K562 (cell line): ENCODE data around the gene GATB. TPM values are rescaled to one million over a fixed set of nuclear protein-coding genes. Genes with fewer than 3 reads are reported as not detected.

Experiments
- BRCA1 ChIP-seq, 2 experiments: fragments of 450-650 bp in 1 of 2; sonication (generic) in 1 of 2; formaldehyde crosslinking in 1 of 2; IDR thresholded peaks; 2 replicates each; pipeline versions ENCODE4 v1.5.0 to v1.6.1; 2017 to 2020; ENCODE audit warnings: mild to moderate bottlenecking in 1 of 2, missing genetic modification reagents in 1 of 2
- ESRRA ChIP-seq: fragments of 450-650 bp; IDR thresholded peaks from 2 replicates; pipeline ENCODE4 v1.6.1; 2014; ENCODE audit warnings: low read depth, mild to moderate bottlenecking, moderate library complexity, borderline replicate concordance
- KDM4B ChIP-seq, 2 experiments: fragments of 450-650 bp in 1 of 2; sonication (generic) in 1 of 2; IDR thresholded peaks; 2 replicates each; pipeline ENCODE4 v1.6.1; 2016 to 2017; ENCODE audit warnings: borderline replicate concordance in 2 of 2, antibody characterized with exemption in 1 of 2, low read depth in 1 of 2, mild to moderate bottlenecking in 1 of 2
- L3MBTL2 ChIP-seq: fragments of 450-650 bp; IDR thresholded peaks from 2 replicates; pipeline ENCODE4 v1.6.1; 2016; ENCODE audit warnings: mild to moderate bottlenecking, moderate library complexity
- MGA ChIP-seq: fragments of 450-650 bp; IDR thresholded peaks from 2 replicates; pipeline ENCODE4 v1.6.1; 2016; ENCODE audit warnings: mild to moderate bottlenecking, moderate library complexity
- SAFB ChIP-seq: fragments of 200-400 bp; formaldehyde crosslinking; IDR thresholded peaks from 2 replicates; pipeline ENCODE4 v1.6.1; 2017; ENCODE audit warnings: low read depth, low read length, borderline replicate concordance
- YY1 ChIP-seq, 3 experiments: IDR thresholded peaks; 2 replicates each; pipeline ENCODE4 v1.6.1; 2011; ENCODE audit warnings: low read length in 2 of 3, mild to moderate bottlenecking in 2 of 3, moderate library complexity in 2 of 3, borderline replicate concordance in 1 of 3, control low read depth in 1 of 3, low read depth in 1 of 3; ENCODE audit not compliant: insufficient read depth in 3 of 3, insufficient replicate concordance in 2 of 3, control insufficient read depth in 1 of 3, insufficient read length in 1 of 3; ENCODE audit errors: extremely low read depth in 1 of 3
- ZBTB34 ChIP-seq: fragments of 250-450 bp; sonication (Bioruptor Pico); IDR thresholded peaks from 2 replicates; pipeline ENCODE4 v1.8.0; 2021; ENCODE audit warnings: mild to moderate bottlenecking, moderate library complexity
- ZNF444 ChIP-seq: fragments of 250-450 bp; sonication (Bioruptor Pico); IDR thresholded peaks from 2 replicates; pipeline ENCODE4 v1.4.0; 2020; ENCODE audit warnings: mild to moderate bottlenecking, moderate library complexity
- ZNF764 ChIP-seq: fragments of 250-450 bp; sonication (Bioruptor Pico); IDR thresholded peaks from 2 replicates; pipeline ENCODE4 v1.4.0; 2020; ENCODE audit warnings: low read depth, mild to moderate bottlenecking, moderate library complexity
- polyA plus RNA-seq, 8 experiments: library from polyadenylated mRNA; depleted of rRNA in 4 of 8; stranded (reverse) in 5 of 8; unstranded in 3 of 8; fragments of >200 nt; fragmentation: Nextera tagmentation in 2 of 8; fragmentation: Illumina TruSeq in 1 of 8; extraction: Ambion mirVana in 2 of 8; extraction: Trizol in 1 of 8; gene quantifications; 2 replicates each; pipeline versions ENCODE4 v1.2.1 to v1.2.3, GENCODE V29; 2011 to 2014; ENCODE audit warnings: inconsistent platforms in 1 of 8, missing spikeins in 1 of 8
- total RNA-seq, 7 experiments: library from RNA; depleted of rRNA in 6 of 7; stranded (reverse); fragments of >200 nt in 6 of 7; fragmentation: Illumina TruSeq in 2 of 7; extraction: Trizol in 2 of 7; gene quantifications; 2 replicates each; pipeline versions ENCODE4 v1.2.1 to v1.2.3, GENCODE V29; 2011 to 2021; ENCODE audit warnings: low replicate concordance in 1 of 7

Gene GATB
- total and polyA plus RNA-seq, 9 of the 15 experiments (the other 6 are each of a cell fraction or from before 2014, with no cell fraction given), result 15.3 to 31.8 (median 26.2) TPM

DNA sequence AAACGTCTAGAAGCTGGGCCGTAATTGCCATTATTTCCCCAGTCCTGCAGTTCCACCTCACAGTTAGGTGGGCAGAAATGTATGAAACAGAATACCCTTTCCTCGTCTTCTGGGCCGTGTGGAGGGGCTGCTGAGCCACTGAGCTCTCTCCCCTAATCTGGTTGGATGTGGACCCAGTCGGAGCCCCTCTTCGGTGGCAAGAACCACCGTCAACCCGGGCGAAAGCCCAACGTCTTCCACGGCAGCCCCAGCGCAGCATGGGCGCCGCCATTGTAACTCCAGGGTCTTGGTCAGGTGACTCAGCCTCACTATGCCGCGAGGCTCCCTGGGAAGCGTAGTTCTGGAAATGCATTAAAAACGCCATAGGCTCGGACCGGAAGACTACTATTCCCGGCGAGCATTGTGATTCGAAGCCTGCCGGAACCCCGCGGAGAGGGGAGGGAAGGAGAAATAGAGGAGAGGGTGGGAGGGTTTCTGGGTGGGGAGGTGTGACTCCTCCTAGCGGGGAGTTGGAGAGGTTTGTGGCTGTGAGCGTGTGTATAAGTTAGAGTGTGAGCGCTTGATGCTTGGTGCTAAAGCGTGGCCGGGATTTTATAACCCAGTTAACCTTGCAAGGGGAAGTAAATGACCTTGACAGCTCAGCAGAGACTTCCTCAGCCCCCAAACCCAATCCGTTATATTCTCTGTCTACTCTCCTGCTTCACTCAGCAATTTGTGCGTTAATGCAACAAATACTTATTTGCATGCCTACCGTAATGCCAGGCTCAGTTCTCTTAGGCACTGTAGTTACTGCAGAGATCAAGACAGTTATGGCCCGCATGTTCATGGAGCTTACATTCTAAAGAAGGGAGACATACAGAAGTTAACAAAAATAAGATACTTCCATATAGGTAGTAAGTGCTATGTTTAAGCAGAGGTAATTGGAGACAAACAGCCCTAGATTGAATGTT lies at the start of gene GATB (continued):
- peak; percentile 88 for TF ChIP-seq MGA
- no peak for TF ChIP-seq SAFB
- peak; percentile 95 to 99 (median 99) for TF ChIP-seq YY1 (IDR thresholded peaks at IDR 0.05; ENCODE audit: borderline replicate concordance in 1 of 3, control insufficient read depth in 1 of 3, extremely low read depth in 1 of 3, insufficient read depth in 3 of 3, insufficient read length in 1 of 3, insufficient replicate concordance in 2 of 3, low read depth in 1 of 3, low read length in 2 of 3)
- TF ChIP-seq L3MBTL2, result peak; percentile 88
- TF ChIP-seq ZNF764, result no peak
- TF ChIP-seq ZNF444 (CRISPR knock-in tag), result no peak
- no peak for TF ChIP-seq ZBTB34 (CRISPR knock-in tag)
- TF ChIP-seq BRCA1 (IDR thresholded peaks at IDR 0.05), result no peak
- TF ChIP-seq BRCA1 (CRISPR knock-in tag; IDR thresholded peaks at IDR 0.05), result no peak
- peak in 1 of 2 experiments; percentile 91; a peak in 2 of 4 replicates for TF ChIP-seq KDM4B (IDR thresholded peaks at IDR 0.05; ENCODE audit: borderline replicate concordance in 2 of 2, low read depth in 1 of 2)
- peak; percentile 78 for TF ChIP-seq ESRRA
